ENCODE results near the gene TAOK1.

DNA sequence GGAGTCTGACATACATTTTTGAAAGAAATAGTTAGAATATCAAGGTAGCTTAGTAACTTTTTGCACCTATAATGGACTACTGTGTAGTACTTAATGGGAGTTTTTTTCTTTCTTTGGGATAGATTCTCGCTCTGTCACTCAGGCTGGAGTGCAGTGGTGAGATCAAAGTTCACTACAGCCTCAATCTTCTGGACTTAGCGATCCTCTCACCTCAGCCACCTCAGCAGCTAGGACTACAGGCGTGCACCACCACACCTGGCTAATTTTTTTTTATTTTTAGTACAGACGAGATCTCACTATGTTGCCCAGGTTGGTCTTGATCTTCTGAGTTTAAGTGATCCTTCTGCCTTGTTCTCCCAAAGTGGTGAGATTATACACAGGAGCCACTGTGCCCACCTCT, 9.5 kb downstream of the TAOK1 start:
- TF ChIP-seq POLR2A (IDR thresholded peaks at IDR 0.05) = no peak
- TF ChIP-seq, protein P1, sequence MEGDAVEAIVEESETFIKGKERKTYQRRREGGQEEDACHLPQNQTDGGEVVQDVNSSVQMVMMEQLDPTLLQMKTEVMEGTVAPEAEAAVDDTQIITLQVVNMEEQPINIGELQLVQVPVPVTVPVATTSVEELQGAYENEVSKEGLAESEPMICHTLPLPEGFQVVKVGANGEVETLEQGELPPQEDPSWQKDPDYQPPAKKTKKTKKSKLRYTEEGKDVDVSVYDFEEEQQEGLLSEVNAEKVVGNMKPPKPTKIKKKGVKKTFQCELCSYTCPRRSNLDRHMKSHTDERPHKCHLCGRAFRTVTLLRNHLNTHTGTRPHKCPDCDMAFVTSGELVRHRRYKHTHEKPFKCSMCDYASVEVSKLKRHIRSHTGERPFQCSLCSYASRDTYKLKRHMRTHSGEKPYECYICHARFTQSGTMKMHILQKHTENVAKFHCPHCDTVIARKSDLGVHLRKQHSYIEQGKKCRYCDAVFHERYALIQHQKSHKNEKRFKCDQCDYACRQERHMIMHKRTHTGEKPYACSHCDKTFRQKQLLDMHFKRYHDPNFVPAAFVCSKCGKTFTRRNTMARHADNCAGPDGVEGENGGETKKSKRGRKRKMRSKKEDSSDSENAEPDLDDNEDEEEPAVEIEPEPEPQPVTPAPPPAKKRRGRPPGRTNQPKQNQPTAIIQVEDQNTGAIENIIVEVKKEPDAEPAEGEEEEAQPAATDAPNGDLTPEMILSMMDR (IDR thresholded peaks at IDR 0.05) = no peak
